ENCODE data around the gene DMPK.

DNA sequence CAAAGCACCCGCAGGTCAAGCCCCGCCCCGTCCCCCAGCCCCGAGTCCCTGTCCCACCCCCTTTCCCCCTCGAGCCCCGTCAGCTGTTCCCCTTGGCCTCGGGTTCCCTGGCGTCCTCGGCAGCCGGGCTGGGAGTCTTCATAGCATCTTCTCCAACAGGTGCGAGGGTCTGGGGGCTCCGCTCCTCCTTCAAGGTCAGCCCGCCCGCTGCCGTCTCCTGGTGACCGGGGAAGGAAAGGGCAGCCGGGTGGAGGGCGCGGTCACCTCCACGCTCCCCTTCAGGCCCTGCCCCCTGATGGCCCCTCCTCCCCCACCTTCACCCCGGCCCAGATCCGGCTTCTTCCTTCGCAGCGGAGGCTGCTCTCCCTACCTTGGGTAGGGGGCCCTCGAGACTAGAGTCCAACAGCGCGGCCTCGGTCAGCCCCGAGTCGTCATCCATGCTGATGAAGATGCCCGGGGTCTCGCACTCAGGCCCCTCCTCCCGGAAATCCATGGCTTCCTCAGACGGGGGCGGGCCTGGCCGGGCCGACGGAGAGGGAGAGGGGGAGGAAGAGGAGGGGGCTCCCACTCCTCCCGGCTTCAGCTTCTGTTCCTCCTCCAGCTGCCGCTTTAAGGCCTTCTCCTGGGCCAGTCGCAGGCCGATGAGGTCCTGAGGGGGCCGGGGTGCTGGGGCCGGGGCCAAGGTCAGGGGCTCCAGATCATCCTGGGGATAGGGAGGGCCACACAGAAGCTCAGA lies 33.4 kb upstream of the DMPK start:
- TF ChIP-seq, protein P1, sequence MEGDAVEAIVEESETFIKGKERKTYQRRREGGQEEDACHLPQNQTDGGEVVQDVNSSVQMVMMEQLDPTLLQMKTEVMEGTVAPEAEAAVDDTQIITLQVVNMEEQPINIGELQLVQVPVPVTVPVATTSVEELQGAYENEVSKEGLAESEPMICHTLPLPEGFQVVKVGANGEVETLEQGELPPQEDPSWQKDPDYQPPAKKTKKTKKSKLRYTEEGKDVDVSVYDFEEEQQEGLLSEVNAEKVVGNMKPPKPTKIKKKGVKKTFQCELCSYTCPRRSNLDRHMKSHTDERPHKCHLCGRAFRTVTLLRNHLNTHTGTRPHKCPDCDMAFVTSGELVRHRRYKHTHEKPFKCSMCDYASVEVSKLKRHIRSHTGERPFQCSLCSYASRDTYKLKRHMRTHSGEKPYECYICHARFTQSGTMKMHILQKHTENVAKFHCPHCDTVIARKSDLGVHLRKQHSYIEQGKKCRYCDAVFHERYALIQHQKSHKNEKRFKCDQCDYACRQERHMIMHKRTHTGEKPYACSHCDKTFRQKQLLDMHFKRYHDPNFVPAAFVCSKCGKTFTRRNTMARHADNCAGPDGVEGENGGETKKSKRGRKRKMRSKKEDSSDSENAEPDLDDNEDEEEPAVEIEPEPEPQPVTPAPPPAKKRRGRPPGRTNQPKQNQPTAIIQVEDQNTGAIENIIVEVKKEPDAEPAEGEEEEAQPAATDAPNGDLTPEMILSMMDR (conservative IDR thresholded peaks at IDR 0.05 in 1 of 2, IDR thresholded peaks at IDR 0.05 in 1 of 2; ENCODE audit: low read depth in 1 of 2, low read length in 2 of 2): no peak
- TF ChIP-seq EZH2 (IDR thresholded peaks at IDR 0.05; ENCODE audit: low read length, missing control alignments): no peak

All from fibroblast of lung (primary cell).